ENCODE measurements around the gene PSPC1.
"Not testable (repeated sequence)": the region's sequence is repeated elsewhere in the genome, so short reads cannot be mapped to it uniquely, and the experiment has no call there.

Gene PSPC1

DNA sequence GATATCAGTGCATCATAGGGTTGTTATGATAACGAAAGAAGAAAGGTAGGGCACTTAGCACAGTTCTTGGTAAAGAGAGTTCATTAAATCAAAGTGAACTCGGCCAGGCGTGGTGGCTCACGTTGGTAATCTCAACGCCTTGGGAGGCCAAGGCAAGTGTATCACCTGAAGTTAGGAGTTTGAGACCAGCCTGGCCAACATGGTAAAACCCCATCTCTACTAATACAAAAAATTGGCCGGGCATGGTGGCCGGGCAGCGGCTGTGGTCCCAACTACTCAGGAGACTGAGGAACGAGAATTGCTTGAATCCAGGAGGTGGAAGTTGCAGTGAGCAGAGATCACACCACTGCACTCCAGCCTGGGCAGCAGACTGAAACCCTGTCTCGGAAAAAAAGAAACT lies 19.1 kb downstream of the PSPC1 start:
- no peak overlapping the region for H3K27ac ChIP-seq (ENCODE audit: low read length)
- H3K4me1 ChIP-seq (ENCODE audit: control insufficient read depth, insufficient read depth, low read length) = no peaks in the 10 kb centered on the region; the same call in 1 of the 2 replicates
- DNase-seq (ENCODE audit: low read depth, low spot score) = no peak
- H3K36me3 ChIP-seq (ENCODE audit: control insufficient read depth, insufficient read depth, low read length) = peaks cover under 1% of the 10 kb centered on the region
- no peaks in the 10 kb centered on the region for H3K27me3 ChIP-seq (ENCODE audit: control insufficient read depth, insufficient read depth, low read length)
- no peaks in the 10 kb centered on the region for H3K9me3 ChIP-seq (ENCODE audit: control insufficient read depth, insufficient read depth, low read length)
- no peak overlapping the region for H3K4me3 ChIP-seq (ENCODE audit: low read length)
- no CpG with 5 or more reads among the region's 10 CpGs for WGBS (ENCODE audit: insufficient coverage, insufficient read length)

DNA sequence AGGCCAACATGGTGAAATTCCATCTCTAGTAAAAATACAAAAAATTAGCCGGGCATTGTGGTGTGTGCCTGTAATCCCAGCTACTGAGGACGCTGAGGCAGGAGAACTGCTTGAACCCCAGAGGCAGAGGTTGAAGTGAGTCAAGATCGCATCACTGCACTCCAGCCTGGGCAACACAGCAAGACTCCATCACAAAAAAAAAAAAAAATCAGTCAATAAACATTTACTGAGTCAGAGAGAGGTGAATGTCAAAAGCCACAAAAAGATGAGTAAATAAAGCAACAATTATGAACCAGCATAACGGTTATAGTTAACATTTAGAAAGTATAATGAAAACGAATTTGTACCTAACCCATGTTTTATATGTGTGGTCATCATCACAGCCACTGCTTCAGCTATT lies 23.1 kb downstream of the PSPC1 start:
- Histone ChIP-seq H3K4me3 (ENCODE audit: low read length) (no peak overlapping the region), H3K27me3 (ENCODE audit: control insufficient read depth, insufficient read depth, low read length) (no peaks in the 10 kb centered on the region), H3K4me1 (ENCODE audit: control insufficient read depth, insufficient read depth, low read length) (no peaks in the 10 kb centered on the region; the same call in 1 of the 2 replicates), H3K9me3 (ENCODE audit: control insufficient read depth, insufficient read depth, low read length) (no peaks in the 10 kb centered on the region), H3K27ac (ENCODE audit: low read length) (no peak overlapping the region), H3K36me3 (ENCODE audit: control insufficient read depth, insufficient read depth, low read length) (peaks cover 3% of the 10 kb centered on the region)
- no peak for DNase-seq (ENCODE audit: low read depth, low spot score)
- WGBS (ENCODE audit: insufficient coverage, insufficient read length) = no CpG with 5 or more reads among the region's 5 CpGs

DNA sequence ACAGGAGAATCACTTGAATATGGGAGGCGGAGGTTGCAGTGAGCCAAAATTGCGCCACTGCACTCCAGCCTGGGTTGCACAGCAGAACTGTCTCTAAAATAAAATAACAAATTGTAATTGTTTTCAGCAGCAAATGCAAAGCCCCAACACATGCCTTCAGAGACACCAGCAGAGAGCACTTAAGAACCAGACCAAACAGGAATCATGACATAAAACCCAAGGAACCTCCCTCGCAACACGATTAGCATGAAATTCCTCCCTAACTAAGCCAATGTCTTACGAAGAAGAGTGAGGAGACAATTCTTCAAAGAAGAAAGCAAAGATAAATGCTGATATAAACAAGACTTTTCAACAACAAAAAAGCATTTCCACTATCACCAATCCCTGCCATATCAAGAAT lies 40.1 kb downstream of the PSPC1 start:
- Histone ChIP-seq H3K4me1 (ENCODE audit: control insufficient read depth, insufficient read depth, low read length) (no peaks in the 10 kb centered on the region), H3K4me3 (ENCODE audit: low read length) (no peak overlapping the region), H3K9me3 (ENCODE audit: control insufficient read depth, insufficient read depth, low read length) (no peaks in the 10 kb centered on the region), H3K27ac (ENCODE audit: low read length) (no peak overlapping the region), H3K27me3 (ENCODE audit: control insufficient read depth, insufficient read depth, low read length) (no peaks in the 10 kb centered on the region), H3K36me3 (ENCODE audit: control insufficient read depth, insufficient read depth, low read length) (0 out of 2 replicates have a peak, but pooled peaks cover 7% of the 10 kb centered on the region)
- WGBS (ENCODE audit: insufficient coverage, insufficient read length) = no CpG with 5 or more reads among the region's 5 CpGs
- DNase-seq (ENCODE audit: low read depth, low spot score) = no peak

DNA sequence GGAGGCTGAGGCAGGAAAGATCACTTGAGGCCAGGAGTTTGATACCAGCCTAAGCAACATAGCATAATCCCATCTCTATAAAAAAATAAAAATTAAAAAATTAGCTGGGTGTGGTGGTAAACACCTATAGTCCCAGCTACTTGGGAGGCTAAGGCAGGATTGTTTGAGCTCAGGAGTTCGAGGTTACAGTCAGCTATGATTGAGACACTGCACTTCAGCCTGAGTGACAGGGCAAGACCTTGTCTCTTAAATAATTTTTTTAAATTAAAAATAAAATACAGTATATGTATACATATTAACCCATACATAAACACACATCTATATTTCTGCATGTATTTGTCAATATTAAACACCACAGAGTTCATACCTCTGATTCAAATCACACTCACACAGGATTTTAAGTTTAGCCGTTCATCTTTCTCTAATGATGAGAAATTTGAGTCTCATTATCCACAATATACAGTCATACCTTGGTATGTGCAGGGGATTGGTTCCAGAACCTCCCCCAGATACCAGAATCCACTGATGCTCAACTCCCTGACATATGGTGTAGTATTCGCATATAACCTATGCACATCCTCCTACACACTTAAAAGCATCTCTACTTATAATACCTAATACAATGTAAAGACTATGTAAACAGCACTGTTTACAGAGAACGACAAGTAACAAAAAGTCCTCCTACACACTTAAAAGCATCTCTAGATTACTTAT lies 44.7 kb downstream of the PSPC1 start:
- Histone ChIP-seq H3K27me3 (ENCODE audit: control insufficient read depth, insufficient read depth, low read length) (no peaks in the 10 kb centered on the region), H3K4me3 (ENCODE audit: low read length) (no peak overlapping the region), H3K27ac (ENCODE audit: low read length) (no peak overlapping the region), H3K4me1 (ENCODE audit: control insufficient read depth, insufficient read depth, low read length) (no peaks in the 10 kb centered on the region), H3K36me3 (ENCODE audit: control insufficient read depth, insufficient read depth, low read length) (no peaks in the 10 kb centered on the region), H3K9me3 (ENCODE audit: control insufficient read depth, insufficient read depth, low read length) (no peaks in the 10 kb centered on the region)
- no CpG with 5 or more reads among the region's 4 CpGs for WGBS (ENCODE audit: insufficient coverage, insufficient read length)
- DNase-seq (ENCODE audit: low read depth, low spot score) = no peak

DNA sequence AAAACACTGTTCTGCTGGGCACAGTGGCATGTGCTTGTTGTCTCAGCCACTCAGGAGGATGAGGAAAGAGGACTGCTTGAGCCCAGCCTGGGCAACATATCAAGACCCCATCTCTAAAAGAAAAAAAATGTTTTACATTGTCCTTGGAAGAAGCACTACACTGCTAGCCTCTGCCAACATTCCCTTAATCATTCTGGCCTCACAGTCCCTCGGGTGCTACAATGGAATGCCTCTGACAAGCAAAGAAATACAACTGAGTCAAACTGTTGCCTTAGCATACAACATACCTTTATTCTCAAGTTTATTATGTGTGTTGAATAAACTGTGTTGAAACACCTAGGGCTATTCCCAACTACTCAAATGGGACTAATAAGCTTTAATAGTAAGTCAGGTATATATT lies 56.1 kb downstream of the PSPC1 start:
- H3K4me3 ChIP-seq (ENCODE audit: low read length) = no peak overlapping the region
- H3K27ac ChIP-seq (ENCODE audit: low read length) = no peak overlapping the region
- H3K9me3 ChIP-seq (ENCODE audit: control insufficient read depth, insufficient read depth, low read length) = no peaks in the 10 kb centered on the region
- no peaks in the 10 kb centered on the region; the same call in 1 of the 2 replicates for H3K36me3 ChIP-seq (ENCODE audit: control insufficient read depth, insufficient read depth, low read length)
- H3K27me3 ChIP-seq (ENCODE audit: control insufficient read depth, insufficient read depth, low read length) = no peaks in the 10 kb centered on the region
- DNase-seq (ENCODE audit: low read depth, low spot score) = no peak
- no CpG with 5 or more reads among the region's 1 CpG for WGBS (ENCODE audit: insufficient coverage, insufficient read length)
- H3K4me1 ChIP-seq (ENCODE audit: control insufficient read depth, insufficient read depth, low read length) = no peaks in the 10 kb centered on the region; the same call in 1 of the 2 replicates

DNA sequence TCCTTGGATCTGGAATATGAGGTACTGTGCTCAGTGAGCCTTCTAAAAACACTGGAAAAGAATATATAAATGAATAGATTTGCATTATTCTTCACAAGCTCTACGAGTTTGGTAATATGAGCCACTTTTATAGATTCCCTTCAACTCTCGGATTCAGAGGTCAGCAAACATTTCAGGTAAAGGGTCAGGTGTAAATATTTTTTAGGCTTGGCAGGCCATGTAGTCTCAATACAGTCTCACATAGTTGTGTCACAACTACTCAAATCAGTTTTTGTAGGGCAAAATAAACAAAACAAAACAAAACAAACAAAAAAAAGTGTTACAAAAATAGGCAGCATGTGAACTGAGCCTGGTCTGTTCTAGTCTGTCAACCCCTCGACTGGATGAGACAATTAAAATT lies 57.4 kb downstream of the PSPC1 start:
- no peaks in the 10 kb centered on the region for H3K9me3 ChIP-seq (ENCODE audit: control insufficient read depth, insufficient read depth, low read length)
- no peaks in the 10 kb centered on the region for H3K27me3 ChIP-seq (ENCODE audit: control insufficient read depth, insufficient read depth, low read length)
- no peak for DNase-seq (ENCODE audit: low read depth, low spot score)
- H3K4me1 ChIP-seq (ENCODE audit: control insufficient read depth, insufficient read depth, low read length) = no peaks in the 10 kb centered on the region
- H3K36me3 ChIP-seq (ENCODE audit: control insufficient read depth, insufficient read depth, low read length) = no peaks in the 10 kb centered on the region; the same call in 1 of the 2 replicates
- no peak overlapping the region for H3K4me3 ChIP-seq (ENCODE audit: low read length)
- WGBS (ENCODE audit: insufficient coverage, insufficient read length) = no CpG with 5 or more reads among the region's 3 CpGs
- H3K27ac ChIP-seq (ENCODE audit: low read length) = no peak overlapping the region

DNA sequence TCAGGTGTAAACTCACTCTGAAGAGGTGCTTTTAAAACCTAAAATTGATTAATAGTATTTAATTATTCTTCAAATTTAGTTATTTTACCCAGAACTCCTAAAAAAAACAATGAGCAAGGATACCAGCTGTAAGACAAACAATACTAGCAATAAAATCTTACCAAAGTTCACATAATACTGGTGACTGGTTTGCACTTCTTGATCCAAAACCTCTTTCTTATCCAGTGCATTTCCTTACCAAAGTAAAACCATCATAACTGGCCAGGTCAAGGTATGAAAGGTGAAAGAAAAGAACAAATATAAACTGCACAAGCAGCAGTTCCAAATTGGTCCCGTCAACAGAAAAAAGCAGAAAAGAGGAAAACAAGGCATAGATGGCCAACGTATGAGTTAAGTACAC lies 62.7 kb downstream of the PSPC1 start:
- H3K27ac ChIP-seq (ENCODE audit: low read length) = no peak overlapping the region
- H3K36me3 ChIP-seq (ENCODE audit: control insufficient read depth, insufficient read depth, low read length) = no peaks in the 10 kb centered on the region
- H3K4me3 ChIP-seq (ENCODE audit: low read length) = no peak overlapping the region
- DNase-seq (ENCODE audit: low read depth, low spot score) = no peak
- H3K9me3 ChIP-seq (ENCODE audit: control insufficient read depth, insufficient read depth, low read length) = no peaks in the 10 kb centered on the region
- H3K27me3 ChIP-seq (ENCODE audit: control insufficient read depth, insufficient read depth, low read length) = no peaks in the 10 kb centered on the region
- no CpG with 5 or more reads among the region's 2 CpGs for WGBS (ENCODE audit: insufficient coverage, insufficient read length)
- no peaks in the 10 kb centered on the region for H3K4me1 ChIP-seq (ENCODE audit: control insufficient read depth, insufficient read depth, low read length)

DNA sequence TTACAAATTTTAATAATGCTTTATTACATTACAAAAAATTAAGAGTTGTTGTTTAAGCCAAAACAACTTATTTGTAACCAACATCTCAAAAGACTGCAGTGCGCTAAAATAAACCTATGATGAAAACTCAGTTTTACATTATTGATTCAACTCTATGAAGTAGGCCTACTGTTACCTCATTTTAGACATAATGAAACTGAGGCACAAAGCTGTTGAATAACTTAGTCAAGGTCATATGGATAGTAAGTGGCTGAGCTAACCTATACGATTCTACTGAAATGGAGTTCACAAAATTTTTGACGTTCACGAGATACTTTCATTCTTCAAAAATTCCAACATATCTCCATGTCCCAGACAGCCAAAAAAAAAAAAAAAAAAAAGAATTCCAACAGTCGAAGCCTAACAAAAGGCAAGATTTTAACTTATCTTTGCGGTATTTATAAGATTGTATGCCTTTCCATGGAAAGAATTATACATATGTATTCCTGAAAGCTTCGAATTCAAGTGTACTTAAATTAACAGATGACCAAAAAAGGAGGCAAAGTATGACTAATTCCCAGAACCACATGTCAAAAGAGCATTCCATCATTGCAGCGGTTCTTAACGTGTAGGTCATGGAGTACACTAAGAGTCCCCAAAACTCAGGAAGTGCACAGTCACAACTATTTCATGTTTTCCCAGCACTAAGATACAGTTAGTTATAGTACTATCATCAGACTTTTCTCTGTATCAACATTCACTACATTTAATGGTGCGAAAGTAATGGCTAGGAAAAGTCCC lies 69.4 kb downstream of the PSPC1 start:
- no peaks in the 10 kb centered on the region for H3K27me3 ChIP-seq (ENCODE audit: control insufficient read depth, insufficient read depth, low read length)

DNA sequence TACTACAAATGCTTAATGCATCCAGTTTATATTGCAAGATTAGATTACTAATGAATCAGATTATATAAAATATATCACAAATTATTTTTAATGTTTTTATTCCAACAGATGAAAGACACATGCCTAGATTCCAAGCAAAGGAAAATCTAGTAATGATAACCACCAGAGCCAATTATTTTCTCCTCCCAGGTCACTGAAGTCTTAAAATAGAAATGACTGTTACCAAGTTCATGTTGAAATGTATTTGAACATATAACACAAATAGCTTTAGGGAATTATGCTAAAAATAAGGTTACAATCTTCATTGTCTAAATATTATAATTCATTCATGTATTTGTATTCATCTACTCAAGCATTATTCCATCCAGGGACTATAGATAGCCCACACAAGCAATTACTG lies 73.0 kb downstream of the PSPC1 start:
- DNase-seq (ENCODE audit: low read depth, low spot score); H3K4me1 ChIP-seq (ENCODE audit: control insufficient read depth, insufficient read depth, low read length); H3K9me3 ChIP-seq (ENCODE audit: control insufficient read depth, insufficient read depth, low read length); H3K27ac ChIP-seq (ENCODE audit: low read length); H3K36me3 ChIP-seq (ENCODE audit: control insufficient read depth, insufficient read depth, low read length); H3K4me3 ChIP-seq (ENCODE audit: low read length); H3K27me3 ChIP-seq (ENCODE audit: control insufficient read depth, insufficient read depth, low read length): not testable (repeated sequence)

More for the DNA sequence above, 69.4 kb downstream of the PSPC1 start:
- no peaks in the 10 kb centered on the region for H3K9me3 ChIP-seq (ENCODE audit: control insufficient read depth, insufficient read depth, low read length)
- no peaks in the 10 kb centered on the region; the same call in 1 of the 2 replicates for H3K36me3 ChIP-seq (ENCODE audit: control insufficient read depth, insufficient read depth, low read length)
- no peak overlapping the region for H3K27ac ChIP-seq (ENCODE audit: low read length)
- H3K4me1 ChIP-seq (ENCODE audit: control insufficient read depth, insufficient read depth, low read length) = no peaks in the 10 kb centered on the region
- no peak for DNase-seq (ENCODE audit: low read depth, low spot score)
- WGBS (ENCODE audit: insufficient coverage, insufficient read length) = no CpG with 5 or more reads among the region's 10 CpGs
- H3K4me3 ChIP-seq (ENCODE audit: low read length) = no peak overlapping the region

DNA sequence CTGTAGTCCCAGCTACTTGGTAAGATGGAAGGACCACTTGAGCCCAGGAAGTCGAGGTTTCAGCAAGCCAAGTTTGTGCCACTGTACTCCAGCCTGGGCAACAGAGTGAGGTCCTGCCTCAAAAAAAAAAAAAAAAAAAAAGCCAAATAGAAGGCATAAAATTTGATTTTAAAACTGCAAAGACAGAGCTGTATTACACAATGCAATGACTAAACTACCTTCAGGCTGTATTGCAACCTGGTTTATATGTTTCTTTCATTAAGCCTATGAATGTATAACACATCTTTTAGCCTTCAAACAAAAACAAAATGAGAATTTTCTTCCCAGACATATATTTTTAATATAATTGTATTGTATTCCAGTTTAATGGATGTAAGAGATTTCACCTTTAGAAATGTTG lies 73.7 kb downstream of the PSPC1 start:
- WGBS (ENCODE audit: insufficient coverage, insufficient read length) = no CpG with 5 or more reads among the region's 1 CpG

More for the DNA sequence above, 73.7 kb downstream of the PSPC1 start:
- H3K36me3 ChIP-seq (ENCODE audit: control insufficient read depth, insufficient read depth, low read length); H3K9me3 ChIP-seq (ENCODE audit: control insufficient read depth, insufficient read depth, low read length); DNase-seq (ENCODE audit: low read depth, low spot score); H3K27me3 ChIP-seq (ENCODE audit: control insufficient read depth, insufficient read depth, low read length); H3K4me3 ChIP-seq (ENCODE audit: low read length); H3K4me1 ChIP-seq (ENCODE audit: control insufficient read depth, insufficient read depth, low read length); H3K27ac ChIP-seq (ENCODE audit: low read length): not testable (repeated sequence)

Data from iPS DF 6.9 (cell line).